GM21619 (cell line): Measurements from ENCODE around the gene ARL8B.
A peak's percentile ranks its signal among the peaks of the same experiment; 100 is the strongest.
"Not testable (repeated sequence)": the region's sequence is repeated elsewhere in the genome, so short reads cannot be mapped to it uniquely, and the experiment has no call there.

Experiments
- ATAC-seq: cut with Tn5 transposase; IDR thresholded peaks from one replicate; pipeline ENCODE4 v1.9.1; 2021; ENCODE audit not compliant: unreplicated experiment

The ARL8B gene

GRCh38 chr3:5144316-5144994, 22.4 kb downstream of the ARL8B start:
- no peak for ATAC-seq

- ATAC-seq: no peak
These were observed 23.0 kb downstream of the ARL8B start for GRCh38 chr3:5145120-5145519.

GRCh38 chr3:5147152-5147551, 25.1 kb downstream of the ARL8B start:
- ATAC-seq: not testable (repeated sequence)

GRCh38 chr3:5149306-5149880, 27.3 kb downstream of the ARL8B start:
- ATAC-seq: no peak

- ATAC-seq: no peak
These were observed 29.5 kb downstream of the ARL8B start for GRCh38 chr3:5151586-5151985.

- ATAC-seq: no peak
These were observed 31.0 kb downstream of the ARL8B start for GRCh38 chr3:5153074-5153473.

- no peak for ATAC-seq
These were observed 33.1 kb downstream of the ARL8B start for GRCh38 chr3:5155241-5155640.

- no peak for ATAC-seq
These were observed 38.2 kb downstream of the ARL8B start for GRCh38 chr3:5160321-5160720.

GRCh38 chr3:5160940-5161858, 39.1 kb downstream of the ARL8B start:
- no peak for ATAC-seq

- ATAC-seq: no peak
These were observed 40.0 kb downstream of the ARL8B start for GRCh38 chr3:5162102-5162501.

- ATAC-seq: no peak
These were observed 43.6 kb downstream of the ARL8B start for GRCh38 chr3:5165698-5166097.

- ATAC-seq: no peak
These were observed 44.8 kb downstream of the ARL8B start for GRCh38 chr3:5166846-5167245.

- no peak for ATAC-seq
These were observed 46.0 kb downstream of the ARL8B start for GRCh38 chr3:5168110-5168509.

GRCh38 chr3:5169807-5170206, 47.7 kb downstream of the ARL8B start:
- ATAC-seq: no peak

- ATAC-seq: no peak
These were observed 48.9 kb downstream of the ARL8B start for GRCh38 chr3:5170975-5171374.

GRCh38 chr3:5172018-5172417, 49.9 kb downstream of the ARL8B start:
- ATAC-seq: no peak

- not testable (repeated sequence) for ATAC-seq
These were observed 56.9 kb downstream of the ARL8B start for GRCh38 chr3:5179036-5179435.

GRCh38 chr3:5181469-5182141, 59.5 kb downstream of the ARL8B start:
- peak; percentile 66 for ATAC-seq

GRCh38 chr3:5183714-5184113, 61.6 kb downstream of the ARL8B start:
- ATAC-seq: not testable (repeated sequence)

- no peak for ATAC-seq
These were observed 62.4 kb downstream of the ARL8B start for GRCh38 chr3:5184499-5184898.

- no peak for ATAC-seq
These were observed 63.1 kb downstream of the ARL8B start for GRCh38 chr3:5185093-5185673.
